Body of pancreas (tissue), 4 donors: ENCODE results near the gene HMX1. TPM values are rescaled to one million over a fixed set of nuclear protein-coding genes. Genes with fewer than 3 reads are reported as not detected.

Source experiments
- ATAC-seq: fragments of 150-250 bp; one replicate; pipeline ENCODE4 v1.9.1; 2016
- DNase-seq, 4 donors: peaks; one replicate each; pipeline ENCODE4 v3.0.0-alpha.2; 2019
- H3K27ac ChIP-seq, 4 donors: fragments of 200-600 bp; sonication (generic); 1 replicate in 3 of 4; 2 replicates in 1 of 4; pipeline versions ENCODE4 v1.5.1 to v1.6.1; 2016 to 2019; ENCODE audit warnings: mild to moderate bottlenecking in 1 of 4, mixed read lengths in 1 of 4, moderate library complexity in 1 of 4
- H3K27me3 ChIP-seq, 2 donors: fragments of 200-600 bp; sonication (generic); one replicate each; pipeline ENCODE4 v1.6.0; 2016; ENCODE audit warnings: mild to moderate bottlenecking in 1 of 2
- H3K36me3 ChIP-seq, 2 donors: fragments of 200-600 bp; sonication (generic); replicated peaks in 1 of 2; 2 replicates each; pipeline ENCODE4 v1.5.1; 2016; ENCODE audit warnings: low read depth in 2 of 2; ENCODE audit not compliant: insufficient read depth in 1 of 2
- H3K4me1 ChIP-seq: fragments of 200-600 bp; sonication (generic); one replicate; pipeline ENCODE4 v1.6.0; 2016
- H3K4me3 ChIP-seq, 2 donors: fragments of 200-600 bp; sonication (generic); 1 replicate in 1 of 2; 2 replicates in 1 of 2; pipeline ENCODE4 v1.5.1; 2016 to 2019
- H3K9me3 ChIP-seq, 3 donors: fragments of 200-600 bp; sonication (generic); 1 replicate in 2 of 3; 2 replicates in 1 of 3; pipeline ENCODE4 v1.5.1; 2016
- CTCF ChIP-seq, 7 experiments: fragments of 450-650 bp in 4 of 7; fragments of 200-600 bp in 3 of 7; sonication (generic) in 3 of 7; IDR thresholded peaks; one replicate each; pipeline ENCODE4 v1.5.1; 2016 to 2019; ENCODE audit warnings: antibody characterized with exemption in 7 of 7
- POLR2A ChIP-seq, 3 donors: fragments of 450-650 bp; IDR thresholded peaks; one replicate each; pipeline ENCODE4 v1.6.1; 2016; ENCODE audit warnings: antibody characterized with exemption in 3 of 3, mild to moderate bottlenecking in 2 of 3
- WGBS, 2 donors: methylation state at CpG; one replicate each; pipeline ENCODE4 v1.1.5; 2017; 5-methylcytosine and 5-hydroxymethylcytosine counted together
- intact Hi-C: fragments of 100-400 bp; cut with DNase I; formaldehyde crosslinking; loops from one replicate; pipeline ENCODE4 v1.15.1; 2023
- total RNA-seq, 2 donors: library from RNA; depleted of rRNA; stranded (reverse); fragments of >200 nt; gene quantifications; one replicate each; pipeline ENCODE4 v1.1.0, GENCODE V29; 2016

Gene HMX1
- total RNA-seq, 2 donors from 2014 or later: not detected

GRCh38 chr4:8870647-8871416, 807 bp downstream of the HMX1 start:
- TF ChIP-seq POLR2A (IDR thresholded peaks at IDR 0.05) (no peak), CTCF (IDR thresholded peaks at IDR 0.05) (no peak)
- intact Hi-C loops: no loop called here

GRCh38 chr4:8869898-8870646, 1.6 kb downstream of the HMX1 start:
- H3K36me3 ChIP-seq: no peaks in the 10 kb centered on the region
- no peak for DNase-seq
- peaks cover 0 to 33% of the 10 kb centered on the region in 2 donors for H3K27me3 ChIP-seq
- no peak overlapping the region for H3K4me3 ChIP-seq
- H3K27ac ChIP-seq: no peak overlapping the region
- ATAC-seq: no peak
- peaks cover 12% of the 10 kb centered on the region for H3K4me1 ChIP-seq
- no peaks in the 10 kb centered on the region for H3K9me3 ChIP-seq
- intact Hi-C loops: no loop called here
- no peak for TF ChIP-seq POLR2A (IDR thresholded peaks at IDR 0.05)
- no peak for TF ChIP-seq CTCF (IDR thresholded peaks at IDR 0.05)
- 6 to 7% methylated on average over 11 of the region's 11 CpGs for WGBS, 2 donors

More at GRCh38 chr4:8870647-8871416, 807 bp downstream of the HMX1 start:
- Histone ChIP-seq H3K4me3 (no peak overlapping the region), H3K27me3 (peaks cover 0 to 31% of the 10 kb centered on the region in 2 donors), H3K4me1 (peaks cover 12% of the 10 kb centered on the region), H3K9me3 (no peaks in the 10 kb centered on the region), H3K27ac (no peak overlapping the region), H3K36me3 (no peaks in the 10 kb centered on the region)
- WGBS, 2 donors: 1 to 2% methylated on average over 22 to 52 of the region's 52 CpGs
- DNase-seq (no peak), ATAC-seq (no peak)

- H3K4me3 ChIP-seq: no peak overlapping the region
- H3K9me3 ChIP-seq: no peaks in the 10 kb centered on the region
- peaks cover 0 to 33% of the 10 kb centered on the region in 2 donors for H3K27me3 ChIP-seq
- H3K36me3 ChIP-seq: no peaks in the 10 kb centered on the region
- DNase-seq (no peak), ATAC-seq (no peak)
- H3K4me1 ChIP-seq: peaks cover 12% of the 10 kb centered on the region
- intact Hi-C loops: no loop called here
- TF ChIP-seq CTCF (IDR thresholded peaks at IDR 0.05): no peak
- no peak for TF ChIP-seq POLR2A (IDR thresholded peaks at IDR 0.05)
- no peak overlapping the region for H3K27ac ChIP-seq
- 8 to 12% methylated on average over 7 to 16 of the region's 16 CpGs for WGBS, 2 donors
Observed at GRCh38 chr4:8869002-8869897, 2.4 kb downstream of the HMX1 start.

GRCh38 chr4:8868321-8869001, 3.2 kb downstream of the HMX1 start:
- Histone ChIP-seq H3K27ac (no peak overlapping the region), H3K4me3 (no peak overlapping the region), H3K9me3 (no peaks in the 10 kb centered on the region), H3K27me3 (peaks cover 0 to 29% of the 10 kb centered on the region in 2 donors), H3K4me1 (peaks cover 12% of the 10 kb centered on the region), H3K36me3 (no peaks in the 10 kb centered on the region)
- DNase-seq: no peak
- TF ChIP-seq CTCF (IDR thresholded peaks at IDR 0.05) (no peak), POLR2A (IDR thresholded peaks at IDR 0.05) (no peak)
- no peak for ATAC-seq
- intact Hi-C loops: no loop called here
- WGBS, 2 donors: 9 to 10% methylated on average over 18 to 22 of the region's 22 CpGs
